ENCODE data around the gene FGFR2.

DNA sequence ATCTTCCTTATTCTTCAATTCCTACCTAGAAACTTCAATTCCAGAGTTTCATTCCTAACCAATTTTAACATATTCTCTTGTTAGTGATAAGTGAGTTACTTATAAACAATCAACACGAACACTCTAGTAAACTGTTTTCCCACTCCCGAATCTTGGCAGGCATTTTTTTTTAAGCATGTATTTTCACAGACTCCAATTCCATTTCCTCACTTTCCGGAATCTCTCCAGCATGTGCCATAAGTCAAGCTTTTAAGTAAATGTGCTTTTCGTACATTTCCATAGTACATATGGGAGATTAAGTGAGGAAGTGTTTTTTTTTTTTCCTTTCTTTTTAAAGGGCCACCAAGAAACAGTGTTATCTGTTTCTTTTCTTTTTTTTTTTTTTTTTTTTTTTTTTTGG, 89.1 kb downstream of the FGFR2 start:
- TF ChIP-seq, protein P1, sequence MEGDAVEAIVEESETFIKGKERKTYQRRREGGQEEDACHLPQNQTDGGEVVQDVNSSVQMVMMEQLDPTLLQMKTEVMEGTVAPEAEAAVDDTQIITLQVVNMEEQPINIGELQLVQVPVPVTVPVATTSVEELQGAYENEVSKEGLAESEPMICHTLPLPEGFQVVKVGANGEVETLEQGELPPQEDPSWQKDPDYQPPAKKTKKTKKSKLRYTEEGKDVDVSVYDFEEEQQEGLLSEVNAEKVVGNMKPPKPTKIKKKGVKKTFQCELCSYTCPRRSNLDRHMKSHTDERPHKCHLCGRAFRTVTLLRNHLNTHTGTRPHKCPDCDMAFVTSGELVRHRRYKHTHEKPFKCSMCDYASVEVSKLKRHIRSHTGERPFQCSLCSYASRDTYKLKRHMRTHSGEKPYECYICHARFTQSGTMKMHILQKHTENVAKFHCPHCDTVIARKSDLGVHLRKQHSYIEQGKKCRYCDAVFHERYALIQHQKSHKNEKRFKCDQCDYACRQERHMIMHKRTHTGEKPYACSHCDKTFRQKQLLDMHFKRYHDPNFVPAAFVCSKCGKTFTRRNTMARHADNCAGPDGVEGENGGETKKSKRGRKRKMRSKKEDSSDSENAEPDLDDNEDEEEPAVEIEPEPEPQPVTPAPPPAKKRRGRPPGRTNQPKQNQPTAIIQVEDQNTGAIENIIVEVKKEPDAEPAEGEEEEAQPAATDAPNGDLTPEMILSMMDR (IDR thresholded peaks at IDR 0.05 in 4 of 5, conservative IDR thresholded peaks at IDR 0.05 in 1 of 5), result no peak
- no peak for TF ChIP-seq POLR2A (IDR thresholded peaks at IDR 0.05)

All from gastrocnemius medialis (tissue), 4 donors.